ENCODE measurements around the gene MZT2A.
"Not testable (repeated sequence)": the region's sequence is repeated elsewhere in the genome, so short reads cannot be mapped to it uniquely, and the experiment has no call there.

The MZT2A gene

DNA sequence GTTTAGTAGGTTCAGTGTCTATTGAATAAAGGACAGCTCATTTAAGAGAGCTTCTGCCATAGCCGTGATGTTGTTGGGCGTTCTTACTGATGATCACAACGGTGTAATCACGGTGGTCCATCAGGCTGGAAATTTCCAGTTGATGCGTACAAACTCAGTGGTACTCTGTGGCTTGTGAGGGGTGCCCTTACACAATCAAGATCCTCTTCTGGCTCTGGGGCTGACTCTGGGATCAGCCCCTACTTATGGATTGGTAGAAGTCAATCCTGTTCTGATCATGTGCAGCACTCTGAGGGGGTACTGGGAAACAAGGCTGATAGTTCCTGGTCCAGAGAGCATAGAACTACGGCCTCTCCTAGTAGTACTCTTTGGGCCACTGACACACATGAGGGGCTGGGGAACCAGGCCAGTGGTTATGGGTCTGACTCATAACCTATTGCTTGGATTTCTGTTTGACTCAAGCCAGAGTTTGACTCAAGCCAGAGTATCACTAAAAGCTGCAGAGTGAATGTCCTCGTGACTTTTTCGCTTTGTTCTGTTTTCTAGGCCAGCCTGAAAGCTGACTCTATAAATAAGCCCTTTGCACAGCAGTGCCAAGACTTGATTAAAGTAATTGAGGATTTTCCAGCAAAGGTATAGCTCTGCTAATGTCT, 6.2 kb upstream of the MZT2A start:
- 96% methylated on average over 4 of the region's 8 CpGs for WGBS (ENCODE audit: insufficient coverage)
- H3K4me3 ChIP-seq (ENCODE audit: control insufficient read depth in 1 of 7, extremely low read depth in 1 of 7, insufficient read depth in 4 of 7, low read depth in 2 of 7, low read length in 6 of 7); H3K9me3 ChIP-seq (ENCODE audit: control extremely low read depth in 1 of 5, control insufficient read depth in 4 of 5, insufficient read depth in 2 of 5, low read depth in 1 of 5, low read length in 4 of 5); POLR2A ChIA-PET; H3K27me3 ChIP-seq (replicated peaks in 2 of 5; ENCODE audit: control insufficient read depth in 4 of 5, insufficient read depth in 5 of 5, low read length in 4 of 5); DNase-seq; CTCF ChIA-PET; H3K27ac ChIP-seq (ENCODE audit: insufficient read depth in 1 of 2, low read depth in 1 of 2, low read length in 2 of 2, poor library complexity in 1 of 2, severe bottlenecking in 2 of 2): not testable (repeated sequence)
- Histone ChIP-seq H3K4me1 (ENCODE audit: control extremely low read depth in 1 of 4, control insufficient read depth in 4 of 4, insufficient read depth in 4 of 4, low read length in 3 of 4) (peaks cover 0 to 11% (median 9%) of the 10 kb centered on the region in 4 experiments), H3K36me3 (ENCODE audit: control insufficient read depth in 4 of 4, insufficient read depth in 4 of 4, low read length in 3 of 4) (peaks cover 0 to 43% (median 15%) of the 10 kb centered on the region in 4 experiments)

DNA sequence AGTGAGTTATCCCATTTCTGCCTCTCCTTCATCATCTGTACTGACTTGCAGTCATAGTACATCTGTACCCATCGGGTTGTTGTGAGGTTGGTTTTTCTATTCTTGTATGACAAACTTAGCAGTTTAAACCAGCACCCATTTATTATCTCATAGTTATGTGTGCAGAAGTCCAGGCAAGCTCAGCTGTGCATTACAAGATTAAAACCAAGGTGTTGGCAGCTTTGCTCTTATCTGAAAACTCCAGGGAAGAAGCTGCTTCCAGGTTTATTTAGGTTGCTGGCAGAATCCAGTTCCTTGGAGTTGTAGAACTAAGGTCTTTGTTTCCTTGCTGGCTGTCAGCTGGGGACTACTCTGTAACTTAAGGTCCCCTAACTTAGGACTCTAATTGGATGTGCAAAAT, 3.3 kb upstream of the MZT2A start:
- Histone ChIP-seq H3K36me3 (ENCODE audit: control insufficient read depth in 4 of 4, insufficient read depth in 4 of 4, low read length in 3 of 4) (peaks cover 0 to 19% (median 6%) of the 10 kb centered on the region in 4 experiments), H3K4me1 (ENCODE audit: control extremely low read depth in 1 of 4, control insufficient read depth in 4 of 4, insufficient read depth in 4 of 4, low read length in 3 of 4) (peaks cover 0 to 21% (median 16%) of the 10 kb centered on the region in 4 experiments)
- H3K4me3 ChIP-seq (ENCODE audit: control insufficient read depth in 1 of 7, extremely low read depth in 1 of 7, insufficient read depth in 4 of 7, low read depth in 2 of 7, low read length in 6 of 7); H3K9me3 ChIP-seq (ENCODE audit: control extremely low read depth in 1 of 5, control insufficient read depth in 4 of 5, insufficient read depth in 2 of 5, low read depth in 1 of 5, low read length in 4 of 5); DNase-seq; H3K27me3 ChIP-seq (replicated peaks in 2 of 5; ENCODE audit: control insufficient read depth in 4 of 5, insufficient read depth in 5 of 5, low read length in 4 of 5); POLR2A ChIA-PET; H3K27ac ChIP-seq (ENCODE audit: insufficient read depth in 1 of 2, low read depth in 1 of 2, low read length in 2 of 2, poor library complexity in 1 of 2, severe bottlenecking in 2 of 2): not testable (repeated sequence)
- no CpG with 5 or more reads among the region's 1 CpG for WGBS (ENCODE audit: insufficient coverage)
- CTCF ChIA-PET: interaction anchor here (0.8 to 1.1 kb wide), 2 partner anchors 10 to 82 kb away, joined by 3 read pairs; no protein-coding TSS in a partner anchor

DNA sequence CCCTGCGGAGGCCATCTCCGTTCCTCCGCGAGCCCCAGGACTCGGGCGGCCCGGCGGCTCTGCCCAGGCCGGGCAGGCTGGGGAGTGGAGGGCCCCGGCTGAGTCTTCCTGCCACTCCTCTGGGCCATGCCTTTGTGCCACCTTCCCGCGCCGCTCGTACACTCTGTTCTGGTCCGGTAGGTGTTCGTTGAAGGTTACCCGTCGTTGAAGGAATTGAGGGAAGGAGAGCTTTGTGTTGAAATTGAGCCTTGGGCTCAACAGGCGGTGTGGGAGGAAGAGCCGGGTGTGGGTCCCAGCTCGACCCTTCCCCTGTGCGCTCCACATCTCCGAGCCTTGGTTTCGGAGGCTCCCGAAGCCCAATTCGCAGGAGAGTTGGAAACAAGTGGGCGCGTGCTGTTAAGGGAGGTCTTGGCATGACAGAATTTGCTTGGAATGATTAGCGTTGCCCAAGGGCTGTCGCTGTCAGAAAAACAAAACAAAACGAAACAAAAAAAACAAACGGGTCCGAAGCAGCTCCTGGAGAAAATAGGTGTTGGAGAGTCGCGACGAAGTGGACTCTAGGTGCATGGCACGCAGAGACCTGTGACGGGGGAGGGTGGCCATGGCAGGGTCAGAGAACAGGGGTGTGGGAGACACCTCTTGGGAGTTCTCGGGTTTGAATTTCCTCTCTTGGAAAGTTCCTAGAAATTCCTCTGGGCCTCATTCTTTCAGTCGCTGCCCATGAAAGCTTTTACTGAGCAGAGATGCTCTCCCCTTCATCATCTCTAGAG, 1.2 kb upstream of the MZT2A start:
- ChIA-PET CTCF (interaction anchor here (0.8 to 4.5 kb wide), 7 partner anchors 10 to 467 kb away, joined by 3 to 13 read pairs (median 3); no protein-coding TSS in a partner anchor), POLR2A (interaction anchor here (1.2 kb wide), 1 partner anchor 14 kb away, joined by 3 read pairs; no protein-coding TSS in a partner anchor)
- H3K27me3 ChIP-seq (replicated peaks in 2 of 5; ENCODE audit: control insufficient read depth in 4 of 5, insufficient read depth in 5 of 5, low read length in 4 of 5): no peaks in the 10 kb centered on the region
- WGBS (ENCODE audit: insufficient coverage): under 1% methylated on average over 36 of the region's 40 CpGs
- H3K4me1 ChIP-seq (ENCODE audit: control extremely low read depth in 1 of 4, control insufficient read depth in 4 of 4, insufficient read depth in 4 of 4, low read length in 3 of 4): peaks cover 0 to 25% (median 16%) of the 10 kb centered on the region in 4 experiments
- H3K27ac ChIP-seq (ENCODE audit: insufficient read depth in 1 of 2, low read depth in 1 of 2, low read length in 2 of 2, poor library complexity in 1 of 2, severe bottlenecking in 2 of 2): peak overlapping the region; percentile 82 to 90
- peak in 1 of 3 donors; percentile 8 for DNase-seq
- peaks cover 0 to 13% (median 4%) of the 10 kb centered on the region in 4 experiments for H3K36me3 ChIP-seq (ENCODE audit: control insufficient read depth in 4 of 4, insufficient read depth in 4 of 4, low read length in 3 of 4)
- no peaks in the 10 kb centered on the region for H3K9me3 ChIP-seq (ENCODE audit: control extremely low read depth in 1 of 5, control insufficient read depth in 4 of 5, insufficient read depth in 2 of 5, low read depth in 1 of 5, low read length in 4 of 5)
- peak overlapping the region; percentile 76 to 96 (median 88) for H3K4me3 ChIP-seq (ENCODE audit: control insufficient read depth in 1 of 7, extremely low read depth in 1 of 7, insufficient read depth in 4 of 7, low read depth in 2 of 7, low read length in 6 of 7)

DNA sequence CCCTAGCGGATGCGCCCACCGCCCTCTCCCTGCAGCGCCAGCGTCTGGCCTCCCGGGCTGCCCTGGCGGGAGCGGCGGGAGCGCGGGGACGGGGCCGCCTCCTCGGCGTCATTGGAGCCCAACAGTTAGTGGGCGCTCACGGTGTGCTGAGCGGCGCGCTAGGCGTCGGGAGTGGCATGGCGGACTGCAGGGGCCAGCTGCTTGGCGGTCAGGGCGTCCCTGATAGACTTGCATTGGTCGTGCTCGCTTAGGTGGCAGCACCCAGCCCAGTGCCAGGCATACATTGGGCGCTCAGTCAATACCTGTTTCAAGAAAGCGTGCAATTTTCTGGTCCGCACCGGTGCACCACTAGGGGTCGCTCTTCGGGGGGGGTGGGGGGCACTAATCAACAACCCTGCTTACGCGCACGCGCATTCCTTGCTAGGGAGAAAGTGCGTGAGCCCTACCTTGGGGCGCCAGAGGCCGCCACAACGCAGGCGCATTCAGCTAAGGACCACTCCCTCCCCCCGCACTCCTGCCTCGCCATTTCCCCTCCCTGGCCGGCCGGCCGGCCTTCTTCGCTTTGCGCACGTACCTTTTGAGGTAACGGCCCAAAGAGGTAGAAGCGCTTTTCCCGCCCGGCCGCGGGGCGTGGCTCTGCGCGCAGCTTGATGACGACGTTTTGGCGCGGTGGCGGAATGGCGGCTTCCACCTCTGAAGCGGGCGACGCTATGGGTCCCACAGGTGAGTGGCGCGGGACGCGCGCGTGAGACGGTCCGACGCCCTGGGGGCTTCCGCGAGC, 411 bp upstream of the MZT2A start:
- H3K27me3 ChIP-seq (replicated peaks in 2 of 5; ENCODE audit: control insufficient read depth in 4 of 5, insufficient read depth in 5 of 5, low read length in 4 of 5): no peaks in the 10 kb centered on the region
- CTCF ChIA-PET: interaction anchor here (0.8 to 4.5 kb wide), 8 partner anchors 10 to 466 kb away, joined by 3 to 13 read pairs (median 3); no protein-coding TSS in a partner anchor
- H3K27ac ChIP-seq (ENCODE audit: insufficient read depth in 1 of 2, low read depth in 1 of 2, low read length in 2 of 2, poor library complexity in 1 of 2, severe bottlenecking in 2 of 2): peak overlapping the region; percentile 82 to 90
- H3K36me3 ChIP-seq (ENCODE audit: control insufficient read depth in 4 of 4, insufficient read depth in 4 of 4, low read length in 3 of 4): peaks cover 0 to 12% (median 6%) of the 10 kb centered on the region in 4 experiments
- POLR2A ChIA-PET: interaction anchor here (0.6 to 1.2 kb wide), 2 partner anchors 14 to 363 kb away, joined by 3 to 5 read pairs; no protein-coding TSS in a partner anchor
- DNase-seq: peak; percentile 95 to 97 (median 97)
- under 1% methylated on average over 73 of the region's 79 CpGs for WGBS (ENCODE audit: insufficient coverage)
- H3K4me1 ChIP-seq (ENCODE audit: control extremely low read depth in 1 of 4, control insufficient read depth in 4 of 4, insufficient read depth in 4 of 4, low read length in 3 of 4): peaks cover 0 to 25% (median 16%) of the 10 kb centered on the region in 4 experiments
- no peaks in the 10 kb centered on the region for H3K9me3 ChIP-seq (ENCODE audit: control extremely low read depth in 1 of 5, control insufficient read depth in 4 of 5, insufficient read depth in 2 of 5, low read depth in 1 of 5, low read length in 4 of 5)
- H3K4me3 ChIP-seq (ENCODE audit: control insufficient read depth in 1 of 7, extremely low read depth in 1 of 7, insufficient read depth in 4 of 7, low read depth in 2 of 7, low read length in 6 of 7): peak overlapping the region; percentile 76 to 96 (median 88)

DNA sequence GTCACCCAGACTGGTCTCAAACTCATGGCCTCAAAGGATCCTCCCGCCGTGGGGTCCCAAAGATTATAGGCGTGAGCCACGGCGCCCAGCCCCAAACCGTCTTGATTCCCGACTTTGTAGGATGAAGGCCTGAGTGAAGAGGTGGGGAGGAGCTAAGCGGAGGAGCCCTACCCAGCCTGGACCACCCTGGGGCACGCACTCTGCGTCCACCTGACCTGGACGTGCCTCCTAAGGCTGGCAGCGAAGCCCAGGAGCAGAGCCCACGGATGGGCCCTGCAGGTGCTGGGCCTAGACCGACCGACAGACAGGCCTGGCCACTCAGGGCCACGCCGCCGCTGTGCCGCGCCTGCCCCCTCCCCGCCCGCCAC, 744 bp downstream of the MZT2A start:
- Histone ChIP-seq H3K36me3 (ENCODE audit: control insufficient read depth in 4 of 4, insufficient read depth in 4 of 4, low read length in 3 of 4) (peaks cover 0 to 12% (median 8%) of the 10 kb centered on the region in 4 experiments), H3K27ac (ENCODE audit: insufficient read depth in 1 of 2, low read depth in 1 of 2, low read length in 2 of 2, poor library complexity in 1 of 2, severe bottlenecking in 2 of 2) (peak overlapping the region; percentile 33 to 73), H3K4me3 (ENCODE audit: control insufficient read depth in 1 of 7, extremely low read depth in 1 of 7, insufficient read depth in 4 of 7, low read depth in 2 of 7, low read length in 6 of 7) (peak overlapping the region; percentile 37 to 88 (median 67)), H3K4me1 (ENCODE audit: control extremely low read depth in 1 of 4, control insufficient read depth in 4 of 4, insufficient read depth in 4 of 4, low read length in 3 of 4) (peaks cover 0 to 25% (median 16%) of the 10 kb centered on the region in 4 experiments)
- CTCF ChIA-PET: interaction anchor here (1.4 to 4.5 kb wide), 2 partner anchors 12 to 400 kb away, joined by 3 to 13 read pairs; no protein-coding TSS in a partner anchor
- POLR2A ChIA-PET; H3K27me3 ChIP-seq (replicated peaks in 2 of 5; ENCODE audit: control insufficient read depth in 4 of 5, insufficient read depth in 5 of 5, low read length in 4 of 5); H3K9me3 ChIP-seq (ENCODE audit: control extremely low read depth in 1 of 5, control insufficient read depth in 4 of 5, insufficient read depth in 2 of 5, low read depth in 1 of 5, low read length in 4 of 5): not testable (repeated sequence)
- 10% methylated on average over 8 of the region's 22 CpGs for WGBS (ENCODE audit: insufficient coverage)
- peak in 2 of 3 donors; percentile 10 to 18 for DNase-seq

DNA sequence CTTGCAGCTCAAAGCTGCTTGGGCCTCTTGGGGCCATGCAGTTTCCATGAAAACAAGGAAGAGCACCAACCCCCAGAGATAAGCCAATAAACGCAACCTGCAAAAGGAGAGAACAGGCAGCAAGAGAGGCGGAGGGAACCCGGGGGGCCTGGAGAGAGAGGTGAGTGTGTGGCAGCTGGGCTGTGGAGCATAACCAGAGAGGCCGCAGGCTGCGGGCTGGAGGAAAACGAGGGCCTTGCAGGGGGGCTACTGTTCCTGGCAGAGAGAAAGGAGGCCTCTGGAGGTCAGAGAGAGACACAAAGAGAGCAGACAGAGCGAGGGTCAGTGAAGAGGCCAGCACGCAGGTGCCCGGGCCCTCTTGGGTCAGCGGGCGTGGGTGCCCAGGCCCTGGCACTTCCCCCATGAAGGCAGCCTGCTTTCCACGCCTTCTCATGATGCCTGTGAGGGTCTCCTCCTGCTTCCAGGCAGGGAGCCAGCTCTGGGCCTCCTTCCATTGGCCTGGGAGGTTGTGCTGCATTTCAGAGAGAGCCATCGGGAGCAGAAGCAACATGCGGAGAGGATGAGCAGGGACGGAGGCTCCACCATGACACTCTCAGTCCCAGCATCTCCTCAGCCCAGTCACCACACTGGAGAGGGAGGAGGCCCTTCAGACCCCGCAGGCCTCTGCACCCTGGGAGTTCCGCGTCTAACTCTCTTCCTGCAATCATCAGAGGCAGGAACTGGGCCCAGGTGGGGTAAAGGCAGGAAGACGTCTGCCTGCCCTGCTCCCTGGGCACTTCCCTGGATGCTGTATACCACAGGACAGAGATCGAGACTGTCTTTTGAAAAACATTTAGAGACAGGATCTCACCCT, 1.4 kb downstream of the MZT2A start:
- POLR2A ChIA-PET; H3K27me3 ChIP-seq (replicated peaks in 2 of 5; ENCODE audit: control insufficient read depth in 4 of 5, insufficient read depth in 5 of 5, low read length in 4 of 5); H3K9me3 ChIP-seq (ENCODE audit: control extremely low read depth in 1 of 5, control insufficient read depth in 4 of 5, insufficient read depth in 2 of 5, low read depth in 1 of 5, low read length in 4 of 5): not testable (repeated sequence)
- Histone ChIP-seq H3K4me1 (ENCODE audit: control extremely low read depth in 1 of 4, control insufficient read depth in 4 of 4, insufficient read depth in 4 of 4, low read length in 3 of 4) (peaks cover 0 to 25% (median 16%) of the 10 kb centered on the region in 4 experiments), H3K27ac (ENCODE audit: insufficient read depth in 1 of 2, low read depth in 1 of 2, low read length in 2 of 2, poor library complexity in 1 of 2, severe bottlenecking in 2 of 2) (peak overlapping the region; percentile 33 to 73), H3K4me3 (ENCODE audit: control insufficient read depth in 1 of 7, extremely low read depth in 1 of 7, insufficient read depth in 4 of 7, low read depth in 2 of 7, low read length in 6 of 7) (peak overlapping the region; percentile 37 to 88 (median 67)), H3K36me3 (ENCODE audit: control insufficient read depth in 4 of 4, insufficient read depth in 4 of 4, low read length in 3 of 4) (peaks cover 0 to 12% (median 8%) of the 10 kb centered on the region in 4 experiments)
- peak in 2 of 3 donors; percentile 4 to 15 for DNase-seq
- 55% methylated on average over 10 of the region's 20 CpGs for WGBS (ENCODE audit: insufficient coverage)
- CTCF ChIA-PET: interaction anchor here (4.5 kb wide), 1 partner anchor 12 kb away, joined by 13 read pairs; no protein-coding TSS in a partner anchor

Data from common myeloid progenitor, CD34-positive (primary cell).